ENCODE data around the gene ZFAND6. TPM values are rescaled to one million over a fixed set of nuclear protein-coding genes. Genes with fewer than 3 reads are reported as not detected.

Gene ZFAND6
- total RNA-seq, 3 donors from 2014 or later (not counting 1 experiment from before 2014, with no cell fraction given), result 145 to 150 (median 148) TPM

DNA sequence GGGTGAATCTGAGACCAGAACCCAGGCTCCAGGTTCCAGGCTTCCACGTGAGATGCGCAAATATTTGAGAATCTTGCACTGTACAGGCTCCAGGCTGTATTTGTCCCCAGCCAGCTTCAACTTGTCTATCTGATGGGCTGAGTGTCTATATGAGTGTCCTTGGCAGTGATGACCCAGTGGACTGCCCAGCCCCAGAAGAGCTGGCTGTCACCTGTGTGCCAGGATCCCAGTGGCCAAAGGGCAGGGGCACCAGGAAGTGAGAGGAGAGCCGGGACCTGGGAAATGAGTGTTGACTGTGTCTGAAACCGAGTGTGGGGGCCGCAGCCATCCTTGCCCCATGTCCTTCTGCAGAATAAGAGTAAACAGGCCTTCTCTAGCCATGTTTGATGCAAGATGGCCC, 103.7 kb downstream of the ZFAND6 start:
- no peak for ATAC-seq
- Mint-ChIP-seq H3K4me1 (peaks cover 0 to 30% of the 10 kb centered on the region in 2 donors), H3K27me3 (ENCODE audit: low read depth in 2 of 2) (no peaks in the 10 kb centered on the region), H3K27ac (peak overlapping the region in 1 of 2 donors; percentile 42), H3K9me3 (no peaks in the 10 kb centered on the region), H3K36me3 (no peaks in the 10 kb centered on the region), H3K4me3 (no peak overlapping the region)
- H3K9me3 ChIP-seq (ENCODE audit: control insufficient read depth, insufficient read depth, low read length), result no peaks in the 10 kb centered on the region
- no peaks in the 10 kb centered on the region for H3K36me3 ChIP-seq (ENCODE audit: control insufficient read depth, insufficient read depth, low read length)
- no peak for TF ChIP-seq CTCF (IDR thresholded peaks at IDR 0.05)
- DNase-seq, result no peak
- no peak overlapping the region for H3K27ac ChIP-seq (ENCODE audit: low read length)
- H3K4me3 ChIP-seq (ENCODE audit: low read length), result no peak overlapping the region
- H3K27me3 ChIP-seq (ENCODE audit: control insufficient read depth, insufficient read depth, low read length), result no peaks in the 10 kb centered on the region
- intact Hi-C loops (cut with micrococcal nuclease), result no loop called here
- WGBS (ENCODE audit: insufficient coverage), result 96% methylated on average over 5 of the region's 5 CpGs
- peaks cover 22% of the 10 kb centered on the region for H3K4me1 ChIP-seq (ENCODE audit: control insufficient read depth, insufficient read depth, low read length)

DNA sequence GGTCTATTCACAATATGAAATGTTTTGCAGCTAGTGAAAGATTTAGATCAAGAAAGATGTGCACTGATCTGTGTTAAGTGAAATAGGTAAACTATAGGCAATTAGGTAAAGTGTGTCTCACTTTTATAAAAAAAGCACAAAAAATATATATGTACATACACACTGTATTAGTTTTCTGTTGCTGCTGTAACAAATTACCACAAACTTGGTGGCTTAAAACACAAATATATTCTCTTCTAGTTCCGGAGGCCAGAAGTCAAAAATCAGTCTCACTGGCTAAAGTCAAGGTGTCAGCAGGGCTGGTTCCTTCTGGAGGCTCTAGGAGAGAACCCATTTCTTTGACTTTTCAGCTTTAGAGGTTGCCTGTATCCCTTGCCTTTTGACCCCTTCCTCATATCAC, 104.4 kb downstream of the ZFAND6 start:
- no peaks in the 10 kb centered on the region for H3K27me3 ChIP-seq (ENCODE audit: control insufficient read depth, insufficient read depth, low read length)
- WGBS (ENCODE audit: insufficient coverage), result 96% methylated on average over 1 of the region's 1 CpG
- TF ChIP-seq CTCF (IDR thresholded peaks at IDR 0.05), result no peak
- Mint-ChIP-seq H3K27ac (no peak overlapping the region), H3K4me3 (no peak overlapping the region), H3K27me3 (ENCODE audit: low read depth in 2 of 2) (no peaks in the 10 kb centered on the region), H3K9me3 (no peaks in the 10 kb centered on the region), H3K4me1 (peaks cover 0 to 30% of the 10 kb centered on the region in 2 donors), H3K36me3 (no peaks in the 10 kb centered on the region)
- no peak for ATAC-seq
- no peak for DNase-seq
- no peaks in the 10 kb centered on the region for H3K9me3 ChIP-seq (ENCODE audit: control insufficient read depth, insufficient read depth, low read length)
- H3K27ac ChIP-seq (ENCODE audit: low read length), result no peak overlapping the region
- no peak overlapping the region for H3K4me3 ChIP-seq (ENCODE audit: low read length)
- H3K36me3 ChIP-seq (ENCODE audit: control insufficient read depth, insufficient read depth, low read length), result no peaks in the 10 kb centered on the region
- intact Hi-C loops (cut with micrococcal nuclease), result no loop called here
- peaks cover 22% of the 10 kb centered on the region for H3K4me1 ChIP-seq (ENCODE audit: control insufficient read depth, insufficient read depth, low read length)

- TF ChIP-seq CTCF (IDR thresholded peaks at IDR 0.05), result no peak
- DNase-seq (no peak), ATAC-seq (no peak)
- Histone ChIP-seq H3K27me3 (ENCODE audit: control insufficient read depth, insufficient read depth, low read length) (no peaks in the 10 kb centered on the region), H3K9me3 (ENCODE audit: control insufficient read depth, insufficient read depth, low read length) (no peaks in the 10 kb centered on the region), H3K36me3 (ENCODE audit: control insufficient read depth, insufficient read depth, low read length) (no peaks in the 10 kb centered on the region), H3K4me3 (ENCODE audit: low read length) (no peak overlapping the region), H3K27ac (ENCODE audit: low read length) (no peak overlapping the region), H3K4me1 (ENCODE audit: control insufficient read depth, insufficient read depth, low read length) (no peaks in the 10 kb centered on the region)
- Mint-ChIP-seq H3K36me3 (no peaks in the 10 kb centered on the region), H3K27ac (no peak overlapping the region), H3K9me3 (no peaks in the 10 kb centered on the region), H3K4me3 (no peak overlapping the region), H3K27me3 (ENCODE audit: low read depth in 2 of 2) (no peaks in the 10 kb centered on the region), H3K4me1 (peaks cover 0 to 1% of the 10 kb centered on the region in 2 donors)
- WGBS (ENCODE audit: insufficient coverage), result 94% methylated on average over 8 of the region's 8 CpGs
- intact Hi-C loops (cut with micrococcal nuclease), result no loop called here
Observed at GRCh38 chr15:80167936-80168335, 108.5 kb downstream of the ZFAND6 start.

GRCh38 chr15:80168421-80168820, 108.9 kb downstream of the ZFAND6 start:
- intact Hi-C loops (cut with micrococcal nuclease), result no loop called here
- no peaks in the 10 kb centered on the region for H3K9me3 Mint-ChIP-seq

More at GRCh38 chr15:80168421-80168820, 108.9 kb downstream of the ZFAND6 start:
- no peak for TF ChIP-seq CTCF (IDR thresholded peaks at IDR 0.05)
- Mint-ChIP-seq H3K4me3 (no peak overlapping the region), H3K36me3 (no peaks in the 10 kb centered on the region), H3K4me1 (peaks cover 0 to 4% of the 10 kb centered on the region in 2 donors), H3K27me3 (ENCODE audit: low read depth in 2 of 2) (no peaks in the 10 kb centered on the region), H3K27ac (no peak overlapping the region)
- Histone ChIP-seq H3K4me1 (ENCODE audit: control insufficient read depth, insufficient read depth, low read length) (no peaks in the 10 kb centered on the region), H3K36me3 (ENCODE audit: control insufficient read depth, insufficient read depth, low read length) (no peaks in the 10 kb centered on the region), H3K27me3 (ENCODE audit: control insufficient read depth, insufficient read depth, low read length) (no peaks in the 10 kb centered on the region), H3K27ac (ENCODE audit: low read length) (no peak overlapping the region), H3K9me3 (ENCODE audit: control insufficient read depth, insufficient read depth, low read length) (no peaks in the 10 kb centered on the region), H3K4me3 (ENCODE audit: low read length) (no peak overlapping the region)
- WGBS (ENCODE audit: insufficient coverage), result 97% methylated on average over 5 of the region's 5 CpGs
- no peak for ATAC-seq
- no peak for DNase-seq
